NCI-H1105 treated with DMSO at 0.1 percent for 48 hours (cell line): ENCODE measurements around the gene ZKSCAN4.
A peak's percentile ranks its signal among the peaks of the same experiment; 100 is the strongest.

Experiments
- DNase-seq: peaks from one replicate; lab custom pipeline; 2025; lab: John Stamatoyannopoulos, UW

The ZKSCAN4 gene

GRCh38 chr6:28248916-28249315 lies 3.2 kb downstream of the ZKSCAN4 start:
- DNase-seq: no peak

- DNase-seq: no peak
These were observed 6.7 kb downstream of the ZKSCAN4 start for GRCh38 chr6:28245206-28245941.

- DNase-seq: no peak
These were observed 8.1 kb downstream of the ZKSCAN4 start for GRCh38 chr6:28243946-28244345.

GRCh38 chr6:28240471-28240870 lies 11.6 kb downstream of the ZKSCAN4 start:
- no peak for DNase-seq

GRCh38 chr6:28239636-28240035 lies 12.4 kb downstream of the ZKSCAN4 start:
- no peak for DNase-seq

- DNase-seq: no peak
These were observed 16.1 kb downstream of the ZKSCAN4 start for GRCh38 chr6:28235912-28236452.

- no peak for DNase-seq
These were observed 19.3 kb downstream of the ZKSCAN4 start for GRCh38 chr6:28232785-28233184.

GRCh38 chr6:28226460-28226859 lies 25.6 kb downstream of the ZKSCAN4 start:
- no peak for DNase-seq

- DNase-seq: peak; percentile 94
These were observed 26.8 kb downstream of the ZKSCAN4 start, which contains the start of gene ZSCAN9 for GRCh38 chr6:28225056-28225834. TSS of gene ZSCAN9 (plus strand) at chr6:28225275. CDS start at chr6:28227085, 1,810 bp downstream.

- DNase-seq: no peak
These were observed 27.7 kb downstream of the ZKSCAN4 start for GRCh38 chr6:28224131-28225055.

- DNase-seq: no peak
These were observed 31.6 kb downstream of the ZKSCAN4 start for GRCh38 chr6:28220257-28221133.

- peak; percentile 64 for DNase-seq
These were observed 33.5 kb downstream of the ZKSCAN4 start for GRCh38 chr6:28218312-28219248.

GRCh38 chr6:28217890-28218289 lies 34.2 kb downstream of the ZKSCAN4 start:
- DNase-seq: no peak

GRCh38 chr6:28215425-28215824 lies 36.6 kb downstream of the ZKSCAN4 start:
- no peak for DNase-seq

- DNase-seq: no peak
These were observed 38.9 kb downstream of the ZKSCAN4 start for GRCh38 chr6:28213213-28213523.

- DNase-seq: peak; percentile 89
These were observed 39.4 kb downstream of the ZKSCAN4 start for GRCh38 chr6:28212510-28213212.

- peak; percentile 17 for DNase-seq
These were observed 40.1 kb downstream of the ZKSCAN4 start for GRCh38 chr6:28211840-28212509.

- DNase-seq: no peak
These were observed 42.1 kb downstream of the ZKSCAN4 start for GRCh38 chr6:28209753-28210535.
